ENCODE data around the gene SLC25A30. TPM values are rescaled to one million over a fixed set of nuclear protein-coding genes. Genes with fewer than 3 reads are reported as not detected.

The SLC25A30 gene
- total RNA-seq, 5 donors from 2014 or later (not counting 1 experiment from before 2014, with no cell fraction given), result 19.5 to 25.9 (median 24.2) TPM

GRCh38 chr13:45362939-45363338 lies 55.2 kb downstream of the SLC25A30 start:
- Histone ChIP-seq H3K4me1 (ENCODE audit: control insufficient read depth in 1 of 2, extremely low read depth in 1 of 2, insufficient read depth in 2 of 2, low read length in 2 of 2) (peaks cover 5 to 22% of the 10 kb centered on the region in 2 experiments), H3K27me3 (replicated peaks in 1 of 2; ENCODE audit: control insufficient read depth in 2 of 2, extremely low read depth in 1 of 2, insufficient read depth in 2 of 2, low read length in 1 of 2) (no peaks in the 10 kb centered on the region), H3K27ac (ENCODE audit: low read length) (peak overlapping the region; percentile 7), H3K36me3 (ENCODE audit: control insufficient read depth in 2 of 2, extremely low read depth in 1 of 2, insufficient read depth in 1 of 2, low read length in 1 of 2) (peaks cover 5 to 10% of the 10 kb centered on the region in 2 donors), H3K4me3 (ENCODE audit: control insufficient read depth in 1 of 2, extremely low read depth in 1 of 2, low read length in 1 of 2) (no peak overlapping the region), H3K9me3 (no peaks in the 10 kb centered on the region)
- 77% methylated on average over 1 of the region's 2 CpGs for WGBS (ENCODE audit: insufficient coverage)
- H3K27ac Mint-ChIP-seq, result peak overlapping the region; percentile 54 to 84
- no peaks in the 10 kb centered on the region for H3K27me3 Mint-ChIP-seq
- no peak overlapping the region for H3K4me3 Mint-ChIP-seq
- DNase-seq (no peak), ATAC-seq (replicated peaks in 1 of 4) (no peak)
- peaks cover 0 to 8% (median 0%) of the 10 kb centered on the region in 3 donors for H3K9me3 Mint-ChIP-seq
- H3K36me3 Mint-ChIP-seq, result peaks cover 40% of the 10 kb centered on the region
- peaks cover 39 to 52% (median 51%) of the 10 kb centered on the region in 3 donors for H3K4me1 Mint-ChIP-seq
- CTCF ChIA-PET, result no interaction called here
- POLR2A ChIA-PET, result no interaction called here

GRCh38 chr13:45361596-45362206 lies 56.5 kb downstream of the SLC25A30 start:
- Mint-ChIP-seq H3K27ac (peak overlapping the region; percentile 54 to 84), H3K27me3 (no peaks in the 10 kb centered on the region), H3K4me3 (no peak overlapping the region), H3K9me3 (peaks cover 0 to 8% (median 0%) of the 10 kb centered on the region in 3 donors), H3K4me1 (peaks cover 35 to 47% (median 46%) of the 10 kb centered on the region in 3 donors), H3K36me3 (peaks cover 46% of the 10 kb centered on the region)
- Histone ChIP-seq H3K9me3 (no peaks in the 10 kb centered on the region), H3K4me1 (ENCODE audit: control insufficient read depth in 1 of 2, extremely low read depth in 1 of 2, insufficient read depth in 2 of 2, low read length in 2 of 2) (peaks cover 0 to 13% of the 10 kb centered on the region in 2 experiments), H3K4me3 (ENCODE audit: control insufficient read depth in 1 of 2, extremely low read depth in 1 of 2, low read length in 1 of 2) (no peak overlapping the region), H3K27me3 (replicated peaks in 1 of 2; ENCODE audit: control insufficient read depth in 2 of 2, extremely low read depth in 1 of 2, insufficient read depth in 2 of 2, low read length in 1 of 2) (no peaks in the 10 kb centered on the region), H3K36me3 (ENCODE audit: control insufficient read depth in 2 of 2, extremely low read depth in 1 of 2, insufficient read depth in 1 of 2, low read length in 1 of 2) (peaks cover 5 to 12% of the 10 kb centered on the region in 2 donors), H3K27ac (ENCODE audit: low read length) (no peak overlapping the region)
- peak in 1 of 4 experiments; percentile 47 for ATAC-seq (replicated peaks in 1 of 4)
- whole genome bisulfite sequencing (ENCODE audit: insufficient coverage), result 98% methylated on average over 11 of the region's 14 CpGs
- CTCF ChIA-PET, result no interaction called here
- POLR2A ChIA-PET, result no interaction called here
- no peak for DNase-seq

- Mint-ChIP-seq H3K4me1 (peaks cover 16 to 21% (median 17%) of the 10 kb centered on the region in 3 donors), H3K27me3 (no peaks in the 10 kb centered on the region), H3K4me3 (no peak overlapping the region), H3K9me3 (no peaks in the 10 kb centered on the region), H3K27ac (peak overlapping the region; percentile 85 to 89), H3K36me3 (peaks cover 32% of the 10 kb centered on the region)
- 66% methylated on average over 5 of the region's 7 CpGs for WGBS (ENCODE audit: insufficient coverage)
- Histone ChIP-seq H3K9me3 (no peaks in the 10 kb centered on the region), H3K36me3 (ENCODE audit: control insufficient read depth in 2 of 2, extremely low read depth in 1 of 2, insufficient read depth in 1 of 2, low read length in 1 of 2) (peaks cover 2 to 28% of the 10 kb centered on the region in 2 donors), H3K27me3 (replicated peaks in 1 of 2; ENCODE audit: control insufficient read depth in 2 of 2, extremely low read depth in 1 of 2, insufficient read depth in 2 of 2, low read length in 1 of 2) (no peaks in the 10 kb centered on the region), H3K4me1 (ENCODE audit: control insufficient read depth in 1 of 2, extremely low read depth in 1 of 2, insufficient read depth in 2 of 2, low read length in 2 of 2) (peaks cover 0 to 4% of the 10 kb centered on the region in 2 experiments), H3K27ac (ENCODE audit: low read length) (no peak overlapping the region), H3K4me3 (ENCODE audit: control insufficient read depth in 1 of 2, extremely low read depth in 1 of 2, low read length in 1 of 2) (no peak overlapping the region)
- ChIA-PET POLR2A (interaction anchor here in 1 of 2 donors (0.7 kb wide), 1 partner anchor 16 kb away, joined by 3 read pairs; the partner anchor contains the start of gene TPT1), CTCF (interaction anchor here (0.5 to 1.3 kb wide), 2 partner anchors 14 to 107 kb away, joined by 3 to 6 read pairs; no protein-coding TSS in a partner anchor)
- no peak for DNase-seq
- no peak for ATAC-seq (replicated peaks in 1 of 4)
Measured at GRCh38 chr13:45356966-45357672, 61.1 kb downstream of the SLC25A30 start.

GRCh38 chr13:45353895-45354294 lies 64.3 kb downstream of the SLC25A30 start:
- Mint-ChIP-seq H3K36me3 (peaks cover 42% of the 10 kb centered on the region), H3K4me1 (peaks cover 10 to 16% (median 12%) of the 10 kb centered on the region in 3 donors), H3K4me3 (no peak overlapping the region), H3K27me3 (no peaks in the 10 kb centered on the region), H3K27ac (peak overlapping the region in 1 of 2 donors; percentile 63), H3K9me3 (no peaks in the 10 kb centered on the region)
- DNase-seq (no peak), ATAC-seq (replicated peaks in 1 of 4) (no peak)
- Histone ChIP-seq H3K4me1 (ENCODE audit: control insufficient read depth in 1 of 2, extremely low read depth in 1 of 2, insufficient read depth in 2 of 2, low read length in 2 of 2) (peaks cover 0 to 4% of the 10 kb centered on the region in 2 experiments), H3K9me3 (no peaks in the 10 kb centered on the region), H3K36me3 (ENCODE audit: control insufficient read depth in 2 of 2, extremely low read depth in 1 of 2, insufficient read depth in 1 of 2, low read length in 1 of 2) (peaks cover 0 to 46% of the 10 kb centered on the region in 2 donors), H3K27ac (ENCODE audit: low read length) (no peak overlapping the region), H3K27me3 (replicated peaks in 1 of 2; ENCODE audit: control insufficient read depth in 2 of 2, extremely low read depth in 1 of 2, insufficient read depth in 2 of 2, low read length in 1 of 2) (no peaks in the 10 kb centered on the region), H3K4me3 (ENCODE audit: control insufficient read depth in 1 of 2, extremely low read depth in 1 of 2, low read length in 1 of 2) (no peak overlapping the region)
- WGBS (ENCODE audit: insufficient coverage), result no CpG with 5 or more reads among the region's 1 CpG
- ChIA-PET CTCF (interaction anchor here in 1 of 2 donors (0.6 kb wide), 1 partner anchor 250 kb away, joined by 3 read pairs; no protein-coding TSS in a partner anchor), POLR2A (interaction anchor here (0.6 to 0.7 kb wide), 3 partner anchors 10 to 317 kb away, joined by 3 to 9 read pairs (median 4); no protein-coding TSS in a partner anchor)

- 95% methylated on average over 3 of the region's 10 CpGs for WGBS (ENCODE audit: insufficient coverage)
- Histone ChIP-seq H3K27ac (ENCODE audit: low read length) (no peak overlapping the region), H3K36me3 (ENCODE audit: control insufficient read depth in 2 of 2, extremely low read depth in 1 of 2, insufficient read depth in 1 of 2, low read length in 1 of 2) (peaks cover 0 to 60% of the 10 kb centered on the region in 2 donors), H3K27me3 (replicated peaks in 1 of 2; ENCODE audit: control insufficient read depth in 2 of 2, extremely low read depth in 1 of 2, insufficient read depth in 2 of 2, low read length in 1 of 2) (no peaks in the 10 kb centered on the region), H3K9me3 (no peaks in the 10 kb centered on the region), H3K4me3 (ENCODE audit: control insufficient read depth in 1 of 2, extremely low read depth in 1 of 2, low read length in 1 of 2) (no peak overlapping the region), H3K4me1 (ENCODE audit: control insufficient read depth in 1 of 2, extremely low read depth in 1 of 2, insufficient read depth in 2 of 2, low read length in 2 of 2) (peaks cover 0 to 2% of the 10 kb centered on the region in 2 experiments)
- Mint-ChIP-seq H3K27ac (no peak overlapping the region), H3K4me1 (peaks cover 6 to 15% (median 14%) of the 10 kb centered on the region in 3 donors), H3K36me3 (peaks cover 42% of the 10 kb centered on the region), H3K27me3 (no peaks in the 10 kb centered on the region), H3K4me3 (no peak overlapping the region), H3K9me3 (no peaks in the 10 kb centered on the region)
- POLR2A ChIA-PET, result interaction anchor here (0.6 to 0.7 kb wide), 4 partner anchors 10 to 63 kb away, joined by 3 to 7 read pairs (median 4); partner anchors contain the start of gene TPT1 (in 1 of the 2)
- DNase-seq, result no peak
- no peak for ATAC-seq (replicated peaks in 1 of 4)
- CTCF ChIA-PET, result interaction anchor here in 1 of 2 donors (0.7 kb wide), 1 partner anchor 48 kb away, joined by 3 read pairs; no protein-coding TSS in a partner anchor
Measured at GRCh38 chr13:45352031-45352430, 66.1 kb downstream of the SLC25A30 start.

GRCh38 chr13:45350152-45350551 lies 68.0 kb downstream of the SLC25A30 start:
- Histone ChIP-seq H3K4me3 (ENCODE audit: control insufficient read depth in 1 of 2, extremely low read depth in 1 of 2, low read length in 1 of 2) (no peak overlapping the region), H3K27me3 (replicated peaks in 1 of 2; ENCODE audit: control insufficient read depth in 2 of 2, extremely low read depth in 1 of 2, insufficient read depth in 2 of 2, low read length in 1 of 2) (no peaks in the 10 kb centered on the region), H3K36me3 (ENCODE audit: control insufficient read depth in 2 of 2, extremely low read depth in 1 of 2, insufficient read depth in 1 of 2, low read length in 1 of 2) (peaks cover 0 to 51% of the 10 kb centered on the region in 2 donors), H3K4me1 (ENCODE audit: control insufficient read depth in 1 of 2, extremely low read depth in 1 of 2, insufficient read depth in 2 of 2, low read length in 2 of 2) (no peaks in the 10 kb centered on the region), H3K27ac (ENCODE audit: low read length) (no peak overlapping the region), H3K9me3 (no peaks in the 10 kb centered on the region)
- no peaks in the 10 kb centered on the region for H3K27me3 Mint-ChIP-seq
- ATAC-seq (replicated peaks in 1 of 4), result no peak
- ChIA-PET CTCF (interaction anchor here in 1 of 2 donors (0.6 to 0.8 kb wide), 3 partner anchors 8 to 107 kb away, joined by 3 read pairs; no protein-coding TSS in a partner anchor), POLR2A (interaction anchor here in 1 of 2 donors (0.6 kb wide), 2 partner anchors 13 to 245 kb away, joined by 5 read pairs; no protein-coding TSS in a partner anchor)
- peaks cover 0 to 10% (median 8%) of the 10 kb centered on the region in 3 donors for H3K4me1 Mint-ChIP-seq
- no peak overlapping the region for H3K4me3 Mint-ChIP-seq
- no peak for DNase-seq
- WGBS (ENCODE audit: insufficient coverage), result 100% methylated on average over 3 of the region's 8 CpGs
- H3K9me3 Mint-ChIP-seq, result no peaks in the 10 kb centered on the region
- peaks cover 38% of the 10 kb centered on the region for H3K36me3 Mint-ChIP-seq
- no peak overlapping the region for H3K27ac Mint-ChIP-seq
